IMR-90 (cell line): ENCODE results near the gene ZNF365. TPM values are rescaled to one million over a fixed set of nuclear protein-coding genes. Genes with fewer than 3 reads are reported as not detected.
A peak's percentile ranks its signal among the peaks of the same experiment; 100 is the strongest.

Experiments used
- ATAC-seq: fragments of 200-7000 bp; cut with Tn5 transposase; 2 replicates; pipeline ENCODE4 v1.9.1; 2020; ENCODE audit warnings: low read depth, mild to moderate bottlenecking, moderate library complexity
- BruUV-seq: library from RNA; stranded (reverse); fragments of 400-500 nt; replicated peaks from 2 replicates; lab custom pipeline; 2021; lab: Mats Ljungman, UMichigan
- CTCF ChIA-PET: fragments of 300-600 bp; formaldehyde crosslinking; extraction: SDS; loops from one replicate; lab custom pipeline; 2021; ENCODE audit warnings: antibody characterized with exemption; lab: Yijun Ruan, JAX
- POLR2A ChIA-PET: fragments of 300-600 bp; sonication (Branson Sonifier 250); formaldehyde crosslinking; loops from one replicate; lab custom pipeline; 2022; ENCODE audit warnings: antibody characterized with exemption; ENCODE audit not compliant: unreplicated experiment; lab: Charles Lee
- DNase-seq: peaks from one replicate; pipeline ENCODE4 v3.0.0; 2013
- H2AFZ ChIP-seq: replicated peaks from 2 replicates; pipeline ENCODE3; 2013; ENCODE audit warnings: low read length, mild to moderate bottlenecking; ENCODE audit not compliant: poor library complexity
- H2AK5ac ChIP-seq: 2 replicates; pipeline ENCODE4 v1.6.1; 2013; ENCODE audit warnings: low read depth, low read length, inconsistent platforms
- H2AK9ac ChIP-seq: replicated peaks from 2 replicates; pipeline ENCODE3; 2013; ENCODE audit warnings: mild to moderate bottlenecking, low read depth, low read length, moderate library complexity; ENCODE audit not compliant: poor library complexity
- H2BK120ac ChIP-seq: 2 replicates; pipeline ENCODE4 v1.6.1; 2013; ENCODE audit warnings: low read depth, low read length, inconsistent platforms
- H2BK15ac ChIP-seq: 3 replicates; pipeline ENCODE4 v1.6.1; 2013; ENCODE audit warnings: low read depth, low read length, inconsistent platforms
- H2BK20ac ChIP-seq: 2 replicates; pipeline ENCODE4 v1.6.1; 2013; ENCODE audit warnings: low read depth, mild to moderate bottlenecking, inconsistent platforms, low read length, moderate library complexity
- H2BK5ac ChIP-seq: 2 replicates; pipeline ENCODE4 v1.6.1; 2013; ENCODE audit warnings: mild to moderate bottlenecking, low read depth, low read length, inconsistent platforms; ENCODE audit not compliant: poor library complexity, severe bottlenecking
- H3K14ac ChIP-seq: replicated peaks from 2 replicates; pipeline ENCODE4 v1.6.1; 2013; ENCODE audit warnings: low read depth, low read length, inconsistent platforms
- H3K18ac ChIP-seq: 2 replicates; pipeline ENCODE4 v1.6.1; 2013; ENCODE audit warnings: low read depth, low read length, control low read depth
- H3K23ac ChIP-seq: 2 replicates; pipeline ENCODE4 v1.6.1; 2013; ENCODE audit warnings: low read depth, low read length, inconsistent platforms
- H3K27ac ChIP-seq: 2 replicates; pipeline ENCODE4 v1.5.1; 2013; ENCODE audit warnings: mild to moderate bottlenecking, control low read depth, low read length; ENCODE audit not compliant: insufficient read depth
- H3K27me3 ChIP-seq: 2 replicates; pipeline ENCODE4 v1.6.1; 2013; ENCODE audit warnings: low read length; ENCODE audit not compliant: control insufficient read depth, insufficient read depth
- H3K36me3 ChIP-seq: 2 replicates; pipeline ENCODE4 v1.6.1; 2013; ENCODE audit warnings: low read length, mixed read lengths; ENCODE audit not compliant: control insufficient read depth, insufficient read depth
- H3K4ac ChIP-seq: 2 replicates; pipeline ENCODE4 v1.6.1; 2013; ENCODE audit warnings: low read depth, low read length, inconsistent platforms
- H3K4me1 ChIP-seq: 2 replicates; pipeline ENCODE4 v1.6.1; 2013; ENCODE audit warnings: low read length, mixed read lengths; ENCODE audit not compliant: control insufficient read depth, insufficient read depth
- H3K4me2 ChIP-seq: 2 replicates; pipeline ENCODE4 v1.6.1; 2013; ENCODE audit warnings: low read depth, mild to moderate bottlenecking, control low read depth, low read length, moderate library complexity
- H3K4me3 ChIP-seq: 2 replicates; pipeline ENCODE4 v1.5.1; 2013; ENCODE audit warnings: low read depth, mild to moderate bottlenecking, control low read depth, low read length, moderate library complexity; ENCODE audit not compliant: insufficient read depth
- H3K56ac ChIP-seq: 2 replicates; pipeline ENCODE4 v1.6.1; 2013; ENCODE audit warnings: low read length, inconsistent platforms; ENCODE audit not compliant: insufficient read depth; ENCODE audit errors: extremely low read depth
- H3K79me1 ChIP-seq, 2 experiments: 2 replicates each; pipeline ENCODE4 v1.6.1; 2013; ENCODE audit warnings: low read length in 2 of 2, inconsistent platforms in 1 of 2, low read depth in 1 of 2
- H3K9ac ChIP-seq: 2 replicates; pipeline ENCODE4 v1.6.1; 2013; ENCODE audit warnings: low read depth, low read length, control low read depth
- H3K9me1 ChIP-seq: 2 replicates; pipeline ENCODE4 v1.6.1; 2013; ENCODE audit warnings: low read length, inconsistent platforms; ENCODE audit not compliant: insufficient read depth
- H3K9me3 ChIP-seq: 2 replicates; pipeline ENCODE4 v1.6.1; 2013; ENCODE audit warnings: low read length; ENCODE audit not compliant: control insufficient read depth, insufficient read depth
- H4K20me1 ChIP-seq: 2 replicates; pipeline ENCODE4 v1.6.1; 2013; ENCODE audit warnings: low read length, inconsistent platforms; ENCODE audit not compliant: insufficient read depth
- H4K5ac ChIP-seq: 2 replicates; pipeline ENCODE4 v1.6.1; 2013; ENCODE audit warnings: mild to moderate bottlenecking, low read depth, low read length, control low read depth
- H4K8ac ChIP-seq, 2 experiments: 2 replicates each; pipeline ENCODE4 v1.6.1; 2013; ENCODE audit warnings: low read depth in 2 of 2, low read length in 2 of 2, control low read depth in 1 of 2, inconsistent platforms in 1 of 2
- H4K91ac ChIP-seq: 2 replicates; pipeline ENCODE4 v1.6.1; 2013; ENCODE audit warnings: low read depth, low read length, inconsistent platforms; ENCODE audit not compliant: insufficient read depth
- BHLHE40 ChIP-seq: fragments of 150-350 bp; IDR thresholded peaks from 2 replicates; pipeline ENCODE4 v1.6.1; 2016; ENCODE audit warnings: mild to moderate bottlenecking, low read depth, low read length
- CEBPB ChIP-seq: IDR thresholded peaks from 2 replicates; pipeline ENCODE4 v1.6.1; 2012; ENCODE audit warnings: low read depth, low read length, improper control_type of control experiment
- CHD1 ChIP-seq: IDR thresholded peaks from 2 replicates; pipeline ENCODE4 v1.6.1; 2012; ENCODE audit warnings: low read depth, low read length, improper control_type of control experiment
- MAFK ChIP-seq: IDR thresholded peaks from 2 replicates; pipeline ENCODE4 v1.6.1; 2012; ENCODE audit warnings: low read depth, low read length, improper control_type of control experiment
- MAZ ChIP-seq: IDR thresholded peaks from 2 replicates; pipeline ENCODE4 v1.6.1; 2012; ENCODE audit warnings: low read depth, mild to moderate bottlenecking, low read length, improper control_type of control experiment, moderate library complexity, borderline replicate concordance
- MXI1 ChIP-seq: IDR thresholded peaks from 2 replicates; pipeline ENCODE4 v1.6.1; 2012; ENCODE audit warnings: low read depth, mild to moderate bottlenecking, low read length, moderate library complexity, borderline replicate concordance
- NFE2L2 ChIP-seq: fragments of 150-350 bp; IDR thresholded peaks from 2 replicates; pipeline ENCODE4 v1.6.1; 2016; ENCODE audit warnings: low read depth, mild to moderate bottlenecking, low read length
- POLR2A ChIP-seq: IDR thresholded peaks from 2 replicates; pipeline ENCODE4 v1.6.1; 2012; ENCODE audit warnings: mild to moderate bottlenecking, low read depth, low read length
- RAD21 ChIP-seq: IDR thresholded peaks from 2 replicates; pipeline ENCODE4 v1.6.1; 2012; ENCODE audit warnings: low read length, improper control_type of control experiment
- RCOR1 ChIP-seq: IDR thresholded peaks from 2 replicates; pipeline ENCODE4 v1.6.1; 2012; ENCODE audit warnings: mild to moderate bottlenecking, low read length, improper control_type of control experiment; ENCODE audit not compliant: insufficient replicate concordance
- RFX5 ChIP-seq: IDR thresholded peaks from 2 replicates; pipeline ENCODE4 v1.8.0; 2012; ENCODE audit warnings: low read depth, mild to moderate bottlenecking, low read length, moderate library complexity
- SMC3 ChIP-seq: fragments of 150-350 bp; IDR thresholded peaks from 2 replicates; pipeline ENCODE4 v1.6.1; 2016; ENCODE audit warnings: low read depth, mild to moderate bottlenecking, antibody characterized with exemption, low read length, moderate library complexity
- WGBS, 2 experiments: methylation state at CpG; one replicate each; pipeline versions ENCODE4 v1.1.5 to v1.1.7; 2013; ENCODE audit warnings: missing lambda C conversion rate in 2 of 2; ENCODE audit not compliant: insufficient read length in 1 of 2; ENCODE audit errors: extremely low coverage in 2 of 2; 5-methylcytosine and 5-hydroxymethylcytosine counted together
- dilution Hi-C: fragments of 300-500 bp; cut with HindIII; formaldehyde crosslinking; loops from one replicate; pipeline ENCODE4 v1.14.3; 2018; ENCODE audit warnings: low sequenced_read_pairs; ENCODE audit not compliant: unreplicated experiment
- in situ Hi-C: fragments of 300-500 bp; cut with MboI; formaldehyde crosslinking; loops from 3 replicates; pipeline ENCODE4 v1.14.3; 2019; ENCODE audit warnings: low sequenced_read_pairs, inconsistent platforms, mixed read lengths
- intact Hi-C: fragments of 100-400 bp; cut with micrococcal nuclease; formaldehyde crosslinking; loops from 2 replicates; pipeline ENCODE4 v1.10.0; 2022
- polyA plus RNA-seq, 3 experiments: library from polyadenylated mRNA; depleted of rRNA; stranded (reverse); fragments of >200 nt; gene quantifications; 2 replicates each; pipeline ENCODE4 v1.2.3, GENCODE V29; 2012; ENCODE audit warnings: low replicate concordance in 1 of 3
- total RNA-seq: library from RNA; depleted of rRNA; stranded (reverse); fragments of >200 nt; gene quantifications from 2 replicates; pipeline ENCODE4 v1.2.3, GENCODE V29; 2012
- TF ChIP-seq, protein P1 (sequence below): fragments of 150-350 bp; IDR thresholded peaks from 2 replicates; pipeline ENCODE4 v1.6.1; 2016; ENCODE audit warnings: low read depth, mild to moderate bottlenecking, low read length, moderate library complexity, borderline replicate concordance

ZNF365 gene
- total and polyA plus RNA-seq, 2 of the 4 experiments (the other 2 are of a cell fraction), result 1.2 to 3.2 TPM

DNA sequence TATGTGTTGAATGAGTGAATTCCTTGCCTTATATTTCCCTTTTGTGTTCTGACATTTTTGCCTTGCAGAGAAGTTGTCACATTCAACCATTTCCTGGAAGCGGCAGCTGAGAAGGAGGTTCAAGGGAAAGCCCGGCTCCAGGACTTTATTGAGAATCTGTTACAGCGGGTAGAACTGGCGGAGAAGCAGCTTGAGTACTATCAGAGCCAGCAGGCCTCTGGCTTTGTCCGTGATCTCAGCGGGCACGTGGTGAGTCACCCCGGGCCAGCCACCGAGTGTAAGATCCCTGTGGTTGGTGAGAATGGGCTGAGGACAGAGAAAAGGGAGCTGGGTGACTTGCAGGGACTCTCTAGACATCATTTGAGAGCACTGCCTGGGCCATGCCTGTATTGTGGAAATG, 14.2 kb downstream of the ZNF365 start:
- no peak overlapping the region for H2AFZ ChIP-seq
- no peak overlapping the region for H3K4me2 ChIP-seq
- DNase-seq (no peak), ATAC-seq (no peak)
- no peak overlapping the region for H3K56ac ChIP-seq
- H2BK5ac ChIP-seq, result no peak overlapping the region
- H3K9me1 ChIP-seq, result no peaks in the 10 kb centered on the region
- TF ChIP-seq CHD1 (no peak), RCOR1 (no peak), SMC3 (no peak), RAD21 (no peak), NFE2L2 (no peak), MXI1 (no peak), BHLHE40 (no peak), MAZ (no peak), POLR2A (no peak), MAFK (no peak), RFX5 (no peak), CEBPB (no peak)
- TF ChIP-seq, protein P1, sequence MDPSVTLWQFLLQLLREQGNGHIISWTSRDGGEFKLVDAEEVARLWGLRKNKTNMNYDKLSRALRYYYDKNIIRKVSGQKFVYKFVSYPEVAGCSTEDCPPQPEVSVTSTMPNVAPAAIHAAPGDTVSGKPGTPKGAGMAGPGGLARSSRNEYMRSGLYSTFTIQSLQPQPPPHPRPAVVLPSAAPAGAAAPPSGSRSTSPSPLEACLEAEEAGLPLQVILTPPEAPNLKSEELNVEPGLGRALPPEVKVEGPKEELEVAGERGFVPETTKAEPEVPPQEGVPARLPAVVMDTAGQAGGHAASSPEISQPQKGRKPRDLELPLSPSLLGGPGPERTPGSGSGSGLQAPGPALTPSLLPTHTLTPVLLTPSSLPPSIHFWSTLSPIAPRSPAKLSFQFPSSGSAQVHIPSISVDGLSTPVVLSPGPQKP, result no peak
- no peaks in the 10 kb centered on the region for H3K9me3 ChIP-seq
- ChIA-PET POLR2A (no interaction called here), CTCF (no interaction called here)
- no peaks in the 10 kb centered on the region for H4K20me1 ChIP-seq
- H2BK20ac ChIP-seq, result no peak overlapping the region
- no peaks in the 10 kb centered on the region; a peak in 1 of 4 replicates for H3K79me1 ChIP-seq
- no peak overlapping the region for H3K4me3 ChIP-seq
- no peak overlapping the region for H2AK5ac ChIP-seq
- H3K27me3 ChIP-seq, result no peaks in the 10 kb centered on the region
- dilution Hi-C loops, result no loop called here
- H3K14ac ChIP-seq, result no peak overlapping the region
- H4K91ac ChIP-seq, result no peak overlapping the region
- in situ Hi-C loops, result no loop called here
- H4K5ac ChIP-seq, result no peak overlapping the region
- H3K4me1 ChIP-seq, result no peaks in the 10 kb centered on the region
- no peak overlapping the region for H2BK15ac ChIP-seq
- no peak overlapping the region for H2AK9ac ChIP-seq
- H3K9ac ChIP-seq, result no peak overlapping the region
- H3K4ac ChIP-seq, result peak overlapping the region; percentile 7; the same call in 1 of the 2 replicates
- no peak overlapping the region for H2BK120ac ChIP-seq
- H3K18ac ChIP-seq, result no peak overlapping the region
- no peaks in the 10 kb centered on the region for H3K36me3 ChIP-seq
- H4K8ac ChIP-seq, result no peak overlapping the region
- no peak overlapping the region for H3K23ac ChIP-seq
- WGBS, 2 experiments, result 89% methylated on average over 7 of the region's 9 CpGs; no CpG with 5 or more reads in 1 of the 2 experiments
- H3K27ac ChIP-seq, result no peak overlapping the region
- no TSS peak for BruUV-seq
- intact Hi-C loops, result no loop called here
